Panc1 (cell line): ENCODE data around the gene ATXN10.

Source experiments
- CTCF ChIP-seq: fragments of 450-650 bp; IDR thresholded peaks from 2 replicates; pipeline ENCODE4 v1.5.1; 2017; ENCODE audit warnings: mild to moderate bottlenecking
- POLR2AphosphoS5 ChIP-seq: IDR thresholded peaks from 2 replicates; pipeline ENCODE4 v1.6.1; 2012; ENCODE audit warnings: mild to moderate bottlenecking, low read depth, low read length, moderate library complexity
- TCF7L2 ChIP-seq: IDR thresholded peaks from 2 replicates; pipeline ENCODE4 v1.6.1; 2011; ENCODE audit warnings: mild to moderate bottlenecking, low read depth, low read length, inconsistent platforms

GRCh38 chr22:45632791-45633515, 38.7 kb upstream of the ATXN10 start:
- TF ChIP-seq POLR2AphosphoS5 (no peak), CTCF (no peak), TCF7L2 (no peak)
